H1 (cell line): Measurements from ENCODE around the gene LYVE1. TPM values are rescaled to one million over a fixed set of nuclear protein-coding genes. Genes with fewer than 3 reads are reported as not detected.

Experiments used
- CTCF ChIA-PET: fragments of 300-600 bp; sonication (Branson Sonifier 250); formaldehyde crosslinking; loops from one replicate; lab custom pipeline; 2021; ENCODE audit not compliant: partially characterized antibody; lab: Charles Lee
- POLR2A ChIA-PET: fragments of 300-600 bp; sonication (Branson Sonifier 250); formaldehyde crosslinking; loops from one replicate; lab custom pipeline; 2021; ENCODE audit warnings: inconsistent platforms; ENCODE audit not compliant: partially characterized antibody; lab: Charles Lee
- DNase-seq, 2 experiments: peaks; one replicate each; pipeline versions ENCODE4 v3.0.0 to v3.0.0-alpha.2; 2010 to 2022; ENCODE audit warnings: low spot score in 2 of 2, low read depth in 1 of 2, mixed read lengths in 1 of 2
- FAIRE-seq: peaks from 2 replicates; lab custom pipeline; 2011; peaks lifted over from hg19 to GRCh38; lab: Jason Lieb, UNC
- H2AFZ ChIP-seq: 2 replicates; pipeline ENCODE4 v1.8.1; 2012; ENCODE audit warnings: low read length, inconsistent platforms
- H2AK5ac ChIP-seq: 2 replicates; pipeline ENCODE4 v1.6.1; 2013; ENCODE audit warnings: low read depth, low read length
- H2BK120ac ChIP-seq: replicated peaks from 2 replicates; pipeline ENCODE3; 2013; ENCODE audit warnings: low read depth, low read length, inconsistent platforms
- H2BK12ac ChIP-seq: 2 replicates; pipeline ENCODE4 v1.6.1; 2013; ENCODE audit warnings: low read depth, low read length
- H2BK15ac ChIP-seq: 2 replicates; pipeline ENCODE4 v1.6.1; 2013; ENCODE audit warnings: low read length
- H2BK20ac ChIP-seq: 2 replicates; pipeline ENCODE4 v1.6.1; 2013; ENCODE audit warnings: low read length
- H2BK5ac ChIP-seq: 2 replicates; pipeline ENCODE4 v1.6.1; 2013; ENCODE audit warnings: low read depth, low read length
- H3K14ac ChIP-seq: 2 replicates; pipeline ENCODE4 v1.6.1; 2013; ENCODE audit warnings: inconsistent platforms; ENCODE audit not compliant: insufficient read length
- H3K18ac ChIP-seq: 2 replicates; pipeline ENCODE4 v1.6.1; 2013; ENCODE audit warnings: low read length; ENCODE audit errors: extremely low read depth
- H3K23ac ChIP-seq: 2 replicates; pipeline ENCODE4 v1.6.1; 2013; ENCODE audit warnings: inconsistent platforms; ENCODE audit not compliant: insufficient read length
- H3K23me2 ChIP-seq: 2 replicates; pipeline ENCODE4 v1.6.1; 2013; ENCODE audit warnings: low read depth, low read length
- H3K27ac ChIP-seq: 2 replicates; pipeline ENCODE4 v1.6.1; 2011; ENCODE audit warnings: low read depth, low read length, inconsistent platforms
- H3K27me3 ChIP-seq, 4 experiments: replicated peaks in 1 of 4; 1 replicate in 1 of 4; 2 replicates in 3 of 4; pipeline versions ENCODE4 v1.6.1 to v1.8.1; 2011 to 2013; ENCODE audit warnings: low read length in 3 of 4, mild to moderate bottlenecking in 3 of 4, inconsistent platforms in 2 of 4, mixed read lengths in 2 of 4, moderate library complexity in 1 of 4; ENCODE audit not compliant: control insufficient read depth in 3 of 4, insufficient read depth in 3 of 4; ENCODE audit errors: extremely low read depth in 1 of 4
- H3K36me3 ChIP-seq, 4 experiments: 2 replicates each; pipeline versions ENCODE4 v1.6.1 to v1.8.1; 2011 to 2013; ENCODE audit warnings: mild to moderate bottlenecking in 4 of 4, low read length in 3 of 4, moderate library complexity in 2 of 4, control low read depth in 1 of 4, inconsistent platforms in 1 of 4; ENCODE audit not compliant: insufficient read depth in 4 of 4, control insufficient read depth in 2 of 4
- H3K4ac ChIP-seq: replicated peaks from 2 replicates; pipeline ENCODE3; 2013; ENCODE audit warnings: low read length, low read depth, mixed read lengths, inconsistent platforms; ENCODE audit not compliant: insufficient read length
- H3K4me1 ChIP-seq, 4 experiments: replicated peaks in 1 of 4; 1 replicate in 1 of 4; 2 replicates in 3 of 4; pipeline versions ENCODE4 v1.6.1 to v1.8.1; 2011 to 2013; ENCODE audit warnings: low read length in 3 of 4, inconsistent platforms in 2 of 4, mixed read lengths in 1 of 4; ENCODE audit not compliant: insufficient read depth in 4 of 4, control insufficient read depth in 3 of 4
- H3K4me2 ChIP-seq, 2 experiments: 2 replicates each; pipeline versions ENCODE4 v1.6.1 to v1.8.1; 2011 to 2013; ENCODE audit warnings: low read depth in 2 of 2, low read length in 2 of 2, control low read depth in 1 of 2, inconsistent platforms in 1 of 2, mild to moderate bottlenecking in 1 of 2; ENCODE audit not compliant: insufficient read depth in 1 of 2
- H3K4me3 ChIP-seq, 4 experiments: fragments of 200-600, 300-600 bp in 1 of 4; sonication (generic), shearing (Covaris generic), sonication (Bioruptor Twin) in 1 of 4; 2 replicates each; pipeline versions ENCODE4 v1.5.1 to v1.8.1; 2011 to 2016; ENCODE audit warnings: low read length in 4 of 4, low read depth in 3 of 4, control low read depth in 2 of 4, inconsistent platforms in 2 of 4, mild to moderate bottlenecking in 2 of 4, mixed read lengths in 1 of 4, moderate library complexity in 1 of 4; ENCODE audit not compliant: insufficient read depth in 2 of 4; ENCODE audit errors: extremely low read depth in 1 of 4
- H3K56ac ChIP-seq: replicated peaks from 2 replicates; pipeline ENCODE3; 2013; ENCODE audit warnings: low read depth, mild to moderate bottlenecking, mixed read lengths, low read length, inconsistent platforms; ENCODE audit not compliant: insufficient read length
- H3K79me1 ChIP-seq: 2 replicates; pipeline ENCODE4 v1.6.1; 2013; ENCODE audit warnings: low read depth, low read length, control low read depth
- H3K79me2 ChIP-seq, 2 experiments: 2 replicates each; pipeline versions ENCODE4 v1.6.1 to v1.8.1; 2012 to 2013; ENCODE audit warnings: low read length in 2 of 2, mild to moderate bottlenecking in 2 of 2, inconsistent platforms in 1 of 2; ENCODE audit not compliant: insufficient read depth in 2 of 2, control insufficient read depth in 1 of 2
- H3K9ac ChIP-seq, 4 experiments: replicated peaks in 1 of 4; 1 replicate in 1 of 4; 2 replicates in 3 of 4; pipeline versions ENCODE4 v1.6.1 to v1.8.1; 2011 to 2013; ENCODE audit warnings: low read depth in 3 of 4, low read length in 3 of 4, control low read depth in 2 of 4, mild to moderate bottlenecking in 2 of 4, moderate library complexity in 2 of 4, inconsistent platforms in 1 of 4; ENCODE audit errors: extremely low read depth in 1 of 4
- H3K9me3 ChIP-seq, 2 experiments: 2 replicates each; pipeline versions ENCODE4 v1.6.1 to v1.8.1; 2012 to 2013; ENCODE audit warnings: mild to moderate bottlenecking in 2 of 2, moderate library complexity in 2 of 2, control low read depth in 1 of 2, inconsistent platforms in 1 of 2, low read depth in 1 of 2, low read length in 1 of 2, mixed read lengths in 1 of 2; ENCODE audit not compliant: insufficient read depth in 2 of 2
- H4K20me1 ChIP-seq, 2 experiments: replicated peaks in 1 of 2; 2 replicates each; pipeline versions ENCODE3 to v1.8.1; 2011 to 2013; ENCODE audit warnings: inconsistent platforms in 2 of 2, low read length in 2 of 2, mild to moderate bottlenecking in 1 of 2; ENCODE audit not compliant: insufficient read depth in 2 of 2, control insufficient read depth in 1 of 2
- H4K5ac ChIP-seq: 2 replicates; pipeline ENCODE4 v1.6.1; 2013; ENCODE audit warnings: low read length, low read depth, mixed read lengths, inconsistent platforms; ENCODE audit not compliant: insufficient read length
- H4K8ac ChIP-seq: 2 replicates; pipeline ENCODE4 v1.8.0; 2013; ENCODE audit warnings: mild to moderate bottlenecking, moderate library complexity, low read length, inconsistent platforms; ENCODE audit not compliant: insufficient read depth; ENCODE audit errors: extremely low read depth
- H4K91ac ChIP-seq: replicated peaks from 2 replicates; pipeline ENCODE3; 2013; ENCODE audit warnings: low read length, mixed read lengths, inconsistent platforms; ENCODE audit not compliant: insufficient read length
- ASH2L ChIP-seq: fragments of 200-600, 300-600 bp; sonication (generic); IDR thresholded peaks from one replicate; pipeline ENCODE4 v1.7.1; 2017; ENCODE audit warnings: low read length
- CHD1 ChIP-seq: IDR thresholded peaks from 2 replicates; pipeline ENCODE4 v1.6.1; 2012; ENCODE audit warnings: low read depth, low read length, improper control_type of control experiment
- CTBP2 ChIP-seq: IDR thresholded peaks from 2 replicates; pipeline ENCODE4 v1.7.0; 2011; ENCODE audit warnings: borderline replicate concordance, mild to moderate bottlenecking, moderate library complexity, mixed read lengths, low read length; ENCODE audit not compliant: insufficient read depth, insufficient read length
- EGR1 ChIP-seq: IDR thresholded peaks from 2 replicates; pipeline ENCODE4 v1.6.1; 2011; ENCODE audit warnings: low read depth, low read length, borderline replicate concordance
- FOSL1 ChIP-seq: IDR thresholded peaks from 2 replicates; pipeline ENCODE4 v1.6.1; 2011; ENCODE audit warnings: mild to moderate bottlenecking, low read depth, low read length, moderate library complexity; ENCODE audit not compliant: insufficient read depth
- KDM4A ChIP-seq: IDR thresholded peaks from one replicate; pipeline ENCODE4 v1.7.1; 2012; ENCODE audit warnings: low read depth, mild to moderate bottlenecking, moderate library complexity, low read length, inconsistent platforms; ENCODE audit not compliant: severe bottlenecking
- NRF1 ChIP-seq: IDR thresholded peaks from 2 replicates; pipeline ENCODE4 v1.6.1; 2011; ENCODE audit warnings: mild to moderate bottlenecking, low read depth, low read length, improper control_type of control experiment
- POLR2AphosphoS5 ChIP-seq: IDR thresholded peaks from 2 replicates; pipeline ENCODE4 v1.6.1; 2011; ENCODE audit warnings: low read depth, low read length
- RBBP5 ChIP-seq: IDR thresholded peaks from 2 replicates; pipeline ENCODE4 v1.7.1; 2012; ENCODE audit warnings: low read depth, mild to moderate bottlenecking, inconsistent platforms, low read length, moderate library complexity, borderline replicate concordance
- RFX5 ChIP-seq: IDR thresholded peaks from 2 replicates; pipeline ENCODE4 v1.6.1; 2011; ENCODE audit warnings: low read depth, low read length, improper control_type of control experiment, borderline replicate concordance
- RNF2 ChIP-seq: fragments of 200-900, 300-1000 bp; sonication (generic); IDR thresholded peaks from 2 replicates; pipeline ENCODE4 v1.7.1; 2016; ENCODE audit warnings: borderline replicate concordance, low read depth, mild to moderate bottlenecking, antibody characterized with exemption, low read length; ENCODE audit not compliant: poor library complexity, severe bottlenecking; ENCODE audit errors: missing control alignments
- SP1 ChIP-seq: IDR thresholded peaks from 2 replicates; pipeline ENCODE4 v1.6.1; 2011; ENCODE audit warnings: low read depth, low read length
- TAF7 ChIP-seq: optimal IDR thresholded peaks from 2 replicates; pipeline ENCODE3; 2011; ENCODE audit warnings: low read depth, mild to moderate bottlenecking, inconsistent platforms, low read length, moderate library complexity, borderline replicate concordance
- WGBS, 2 experiments: shearing (Covaris generic) in 1 of 2; methylation state at CpG; one replicate each; pipeline versions ENCODE4 v1.1.6 to v1.1.7; 2013 to 2015; ENCODE audit warnings: low lambda C conversion rate in 2 of 2, mixed read lengths in 2 of 2, inconsistent platforms in 1 of 2, low coverage in 1 of 2, missing lambda C conversion rate in 1 of 2; ENCODE audit not compliant: insufficient replicate concordance in 2 of 2, insufficient coverage in 1 of 2, insufficient read length in 1 of 2; ENCODE audit errors: extremely low coverage in 1 of 2, missing lambda C conversion rate in 1 of 2; 5-methylcytosine and 5-hydroxymethylcytosine counted together
- polyA plus RNA-seq, 7 experiments: library from polyadenylated mRNA; depleted of rRNA in 3 of 7; stranded (reverse) in 5 of 7; unstranded in 2 of 7; fragments of >200 nt in 5 of 7; fragments of 200-250 nt in 2 of 7; gene quantifications; 1 replicate in 5 of 7; 2 replicates in 1 of 7; 4 replicates in 1 of 7; pipeline versions ENCODE4 v1.2.1 to v1.2.3, GENCODE V29; 2011 to 2013; ENCODE audit warnings: missing spikeins in 2 of 7, mixed read lengths in 2 of 7
- total RNA-seq: library from RNA; stranded (reverse); fragmentation: NEBNext Ultra II Directional; extraction: Animal tissue kit (Norgen Biotek cat#: 25700); gene quantifications from 2 replicates; pipeline ENCODE4 v1.2.1, GENCODE V29; 2021

Gene LYVE1
- total and polyA plus RNA-seq, 2 of the 8 experiments (the other 6 are each of a cell fraction or from before 2014, with no cell fraction given) = 0.09 TPM; not detected in 1

DNA sequence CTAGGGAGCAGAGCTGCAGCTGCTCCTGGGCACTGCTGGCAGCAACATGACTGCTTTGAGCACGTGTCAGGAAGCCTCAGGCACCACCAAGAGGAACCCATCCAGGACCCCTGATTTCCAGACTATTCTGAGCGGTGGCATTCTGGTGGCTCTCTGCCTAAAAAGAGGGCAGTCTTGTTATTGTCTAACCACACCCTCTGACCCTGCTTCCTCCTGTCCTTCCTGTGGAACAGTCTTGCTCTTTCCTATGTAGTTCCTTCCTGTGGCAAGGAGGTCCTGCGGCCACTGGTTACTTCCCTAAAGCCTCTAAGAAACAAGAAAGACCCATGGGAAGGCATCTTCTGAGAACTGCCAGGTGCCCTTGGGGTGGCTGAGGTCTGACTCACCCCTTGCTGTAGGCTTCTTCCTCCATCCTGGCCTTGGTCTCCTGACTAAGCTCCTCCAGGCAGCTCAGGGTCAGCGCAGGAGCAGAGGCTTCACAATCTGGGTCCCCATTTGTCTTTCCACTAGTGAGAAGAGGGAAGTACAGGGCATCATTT is 13.1 kb upstream of the LYVE1 start:
- no peak overlapping the region for H4K5ac ChIP-seq
- no peak for FAIRE-seq
- no peak overlapping the region for H3K56ac ChIP-seq
- no peaks in the 10 kb centered on the region for H3K4me1 ChIP-seq
- H2AFZ ChIP-seq = no peak overlapping the region
- H3K4me2 ChIP-seq = no peak overlapping the region
- POLR2A ChIA-PET = no interaction called here
- 92% methylated on average over 4 of the region's 4 CpGs; no CpG with 5 or more reads in 1 of the 2 experiments for WGBS, 2 experiments
- no peaks in the 10 kb centered on the region for H3K27me3 ChIP-seq
- H2BK15ac ChIP-seq = no peak overlapping the region
- no peaks in the 10 kb centered on the region for H4K20me1 ChIP-seq
- H3K9ac ChIP-seq = no peak overlapping the region
- CTCF ChIA-PET = interaction anchor here (1.3 to 2.1 kb wide), 2 partner anchors 41 to 73 kb away, joined by 3 to 5 read pairs; partner anchors contain the start of gene RNF141
- H4K91ac ChIP-seq = no peak overlapping the region
- H3K4me3 ChIP-seq = no peak overlapping the region
- no peaks in the 10 kb centered on the region for H3K79me1 ChIP-seq
- no peaks in the 10 kb centered on the region for H3K9me3 ChIP-seq
- H2BK5ac ChIP-seq = no peak overlapping the region
- H2BK12ac ChIP-seq = no peak overlapping the region
- no peak overlapping the region for H2BK20ac ChIP-seq
- H2AK5ac ChIP-seq = no peak overlapping the region
- no peak overlapping the region for H3K27ac ChIP-seq
- H3K23ac ChIP-seq = no peak overlapping the region
- no peak overlapping the region for H3K18ac ChIP-seq
- DNase-seq = no peak
- H3K23me2 ChIP-seq = peaks cover 2% of the 10 kb centered on the region; the same call in 1 of the 2 replicates
- no peak overlapping the region for H3K4ac ChIP-seq
- H3K14ac ChIP-seq = no peak overlapping the region
- H4K8ac ChIP-seq = no peak overlapping the region
- H2BK120ac ChIP-seq = no peak overlapping the region
- no peaks in the 10 kb centered on the region for H3K36me3 ChIP-seq
- H3K79me2 ChIP-seq = no peaks in the 10 kb centered on the region
- TF ChIP-seq CTBP2 (no peak), EGR1 (no peak), SP1 (no peak), NRF1 (no peak), POLR2AphosphoS5 (no peak), ASH2L (no peak), RBBP5 (no peak), TAF7 (no peak), FOSL1 (no peak), RFX5 (no peak), CHD1 (no peak), KDM4A (no peak), RNF2 (no peak)
